GM12878 (cell line): ENCODE data around the gene SMC1B. TPM values are rescaled to one million over a fixed set of nuclear protein-coding genes. Genes with fewer than 3 reads are reported as not detected.

ENCODE experiments used
- ATAC-seq: fragments of 200-7000 bp; cut with Tn5 transposase; 3 replicates; pipeline ENCODE4 v1.9.1; 2020; ENCODE audit warnings: mild to moderate bottlenecking, moderate library complexity
- BruUV-seq: library from RNA; stranded (reverse); fragments of 400-500 nt; replicated peaks from 2 replicates; lab custom pipeline; 2021; lab: Mats Ljungman, UMichigan
- CTCF ChIA-PET: fragments of 300-600 bp; sonication (Branson Sonifier 250); formaldehyde crosslinking; extraction: SDS; loops from one replicate; lab custom pipeline; 2021; ENCODE audit warnings: inconsistent platforms; lab: Yijun Ruan, JAX
- POLR2A ChIA-PET: fragments of 350-600 bp; formaldehyde crosslinking; extraction: SDS; loops from one replicate; lab custom pipeline; 2021; ENCODE audit warnings: inconsistent platforms; lab: Charles Lee
- RAD21 ChIA-PET: fragments of 300-600 bp; sonication (Branson Sonifier 250); formaldehyde crosslinking; loops from one replicate; lab custom pipeline; 2023; ENCODE audit warnings: antibody characterized with exemption; ENCODE audit not compliant: unreplicated experiment; lab: Charles Lee
- SMC1A ChIA-PET: fragments of 300-600 bp; sonication (Branson Sonifier 250); formaldehyde crosslinking; loops from one replicate; lab custom pipeline; 2023; ENCODE audit not compliant: unreplicated experiment, uncharacterized antibody; lab: Charles Lee
- DNase-seq: peaks from one replicate; pipeline ENCODE4 v3.0.0-alpha.2; 2011; ENCODE audit warnings: low read depth, low spot score
- FAIRE-seq: peaks from 3 replicates; lab custom pipeline; 2011; peaks lifted over from hg19 to GRCh38; lab: Jason Lieb, UNC
- H2AFZ ChIP-seq: 2 replicates; pipeline ENCODE4 v1.6.0; 2011; ENCODE audit warnings: low read depth, low read length, control low read depth; ENCODE audit not compliant: control insufficient read depth
- H3K27ac ChIP-seq: 2 replicates; pipeline ENCODE4 v1.5.1; 2011; ENCODE audit warnings: control low read depth; ENCODE audit not compliant: control insufficient read depth, insufficient read depth
- H3K27me3 ChIP-seq, 2 experiments: replicated peaks in 1 of 2; 2 replicates each; pipeline versions ENCODE4 v1.6.0 to v1.6.1; 2011; ENCODE audit warnings: low read length in 1 of 2; ENCODE audit not compliant: control insufficient read depth in 2 of 2, insufficient read depth in 2 of 2
- H3K36me3 ChIP-seq, 2 experiments: 2 replicates each; pipeline ENCODE4 v1.5.1; 2011; ENCODE audit warnings: low read length in 1 of 2; ENCODE audit not compliant: control insufficient read depth in 2 of 2, insufficient read depth in 2 of 2
- H3K4me1 ChIP-seq: 2 replicates; pipeline ENCODE4 v1.6.1; 2011; ENCODE audit warnings: mild to moderate bottlenecking, low read length, moderate library complexity, mixed read lengths; ENCODE audit not compliant: control insufficient read depth, insufficient read depth
- H3K4me2 ChIP-seq: 2 replicates; pipeline ENCODE4 v1.6.0; 2011; ENCODE audit warnings: control low read depth; ENCODE audit not compliant: control insufficient read depth, insufficient read depth
- H3K4me3 ChIP-seq: fragments of 200-600 bp; sonication (generic); 2 replicates; pipeline ENCODE4 v1.5.1; 2016
- H3K79me2 ChIP-seq: 2 replicates; pipeline ENCODE4 v1.6.0; 2011; ENCODE audit warnings: low read length; ENCODE audit not compliant: control insufficient read depth, insufficient read depth
- H3K9ac ChIP-seq: 2 replicates; pipeline ENCODE4 v1.8.0; 2011; ENCODE audit warnings: low read length, control low read depth, mixed read lengths; ENCODE audit not compliant: control insufficient read depth, insufficient read depth
- H3K9me3 ChIP-seq: replicated peaks from 3 replicates; pipeline ENCODE4 v1.5.1; 2011; ENCODE audit warnings: mild to moderate bottlenecking, low read length; ENCODE audit not compliant: control insufficient read depth, insufficient read depth
- H4K20me1 ChIP-seq: 2 replicates; pipeline ENCODE4 v1.6.0; 2011; ENCODE audit not compliant: control insufficient read depth, insufficient read depth
- ATF3 ChIP-seq: IDR thresholded peaks from 2 replicates; pipeline ENCODE4 v1.6.1; 2011; ENCODE audit warnings: low read depth, mild to moderate bottlenecking, low read length, moderate library complexity, borderline replicate concordance; ENCODE audit errors: extremely low read depth
- BACH1 ChIP-seq: fragments of 450-650 bp; IDR thresholded peaks from 2 replicates; pipeline ENCODE4 v1.6.1; 2017; ENCODE audit warnings: mild to moderate bottlenecking, borderline replicate concordance
- BCLAF1 ChIP-seq: fragments of 450-650 bp; IDR thresholded peaks from 2 replicates; pipeline ENCODE4 v1.6.1; 2017; ENCODE audit warnings: antibody characterized with exemption, mild to moderate bottlenecking, moderate library complexity
- EP300 ChIP-seq, 2 experiments: fragments of 150-350 bp in 1 of 2; IDR thresholded peaks; 2 replicates each; pipeline ENCODE4 v1.6.1; 2011 to 2012; ENCODE audit warnings: low read depth in 2 of 2, low read length in 2 of 2, borderline replicate concordance in 1 of 2, improper control_type of control experiment in 1 of 2, inconsistent platforms in 1 of 2; ENCODE audit not compliant: control insufficient read depth in 1 of 2
- GABPA ChIP-seq: IDR thresholded peaks from 2 replicates; pipeline ENCODE4 v1.6.1; 2014; ENCODE audit warnings: antibody characterized with exemption, low read depth, mild to moderate bottlenecking, inconsistent platforms
- KDM1A ChIP-seq: fragments of 200-600 bp; sonication (generic); IDR thresholded peaks from 2 replicates; pipeline ENCODE4 v1.6.1; 2016; ENCODE audit warnings: borderline replicate concordance
- NR2C1 ChIP-seq: fragments of 450-650 bp; IDR thresholded peaks from 2 replicates; pipeline ENCODE4 v1.6.1; 2017; ENCODE audit warnings: antibody characterized with exemption, mild to moderate bottlenecking, moderate library complexity
- PKNOX1 ChIP-seq: fragments of 450-650 bp; IDR thresholded peaks from 2 replicates; pipeline ENCODE4 v1.6.1; 2016; ENCODE audit warnings: mild to moderate bottlenecking
- TAF1 ChIP-seq: IDR thresholded peaks from 2 replicates; pipeline ENCODE4 v1.6.1; 2011; ENCODE audit warnings: mild to moderate bottlenecking, low read depth, low read length, borderline replicate concordance
- ZNF24 ChIP-seq: fragments of 450-650 bp; IDR thresholded peaks from 2 replicates; pipeline ENCODE4 v1.6.1; 2017; ENCODE audit warnings: antibody characterized with exemption, mild to moderate bottlenecking
- WGBS: methylation state at CpG from one replicate; pipeline ENCODE4 v1.1.6; 2016; ENCODE audit warnings: low lambda C conversion rate; ENCODE audit not compliant: insufficient replicate concordance, insufficient coverage; ENCODE audit errors: missing lambda C conversion rate; 5-methylcytosine and 5-hydroxymethylcytosine counted together
- in situ Hi-C: fragments of 300-500 bp; cut with MboI; formaldehyde crosslinking; loops from 9 replicates; pipeline ENCODE4 v1.14.3; 2018; ENCODE audit warnings: mixed read lengths
- intact Hi-C: fragments of 100-400 bp; cut with micrococcal nuclease; formaldehyde crosslinking; loops from one replicate; pipeline ENCODE4 v1.14.2; 2022; ENCODE audit not compliant: unreplicated experiment
- polyA plus RNA-seq, 11 experiments: library from polyadenylated mRNA; depleted of rRNA in 4 of 11; unstranded in 6 of 11; stranded (reverse) in 5 of 11; fragments of >200 nt; fragmentation: Nextera tagmentation in 4 of 11; fragmentation: Illumina TruSeq in 1 of 11; extraction: Ambion mirVana in 4 of 11; extraction: Trizol in 1 of 11; gene quantifications; 1 replicate in 1 of 11; 2 replicates in 10 of 11; pipeline versions ENCODE4 v1.2.1 to v1.2.3, GENCODE V29; 2011 to 2016; ENCODE audit warnings: inconsistent platforms in 2 of 11, missing spikeins in 2 of 11, low read depth in 1 of 11
- total RNA-seq, 4 experiments: library from RNA; depleted of rRNA in 3 of 4; stranded (reverse); fragments of >200 nt in 3 of 4; fragmentation: Illumina TruSeq in 1 of 4; extraction: Trizol in 1 of 4; gene quantifications; 2 replicates each; pipeline versions ENCODE4 v1.2.1 to v1.2.3, GENCODE V29; 2013 to 2021

SMC1B gene
- total and polyA plus RNA-seq, 10 of the 15 experiments (the other 5 are each of a cell fraction or from before 2014, with no cell fraction given), result not detected

- TF ChIP-seq NR2C1 (no peak), EP300 (IDR thresholded peaks at IDR 0.05; ENCODE audit: borderline replicate concordance in 1 of 2, control insufficient read depth in 1 of 2, low read depth in 2 of 2, low read length in 2 of 2) (no peak), KDM1A (no peak), BCLAF1 (no peak)
- TF ChIP-seq, all 136 proteins: peak for 0
Measured at GRCh38 chr22:45302751-45303150, 110.6 kb downstream of the SMC1B start (continued).

- no TSS peak for BruUV-seq
- no peak overlapping the region for H2AFZ ChIP-seq
- no peak for DNase-seq
- no peaks in the 10 kb centered on the region for H3K79me2 ChIP-seq
- no peak overlapping the region for H3K27ac ChIP-seq
- 67% methylated on average over 15 of the region's 15 CpGs for WGBS
- no peaks in the 10 kb centered on the region for H4K20me1 ChIP-seq
- no peak for ATAC-seq
- H3K27me3 ChIP-seq, result no peaks in the 10 kb centered on the region
- no peaks in the 10 kb centered on the region for H3K36me3 ChIP-seq
- ChIA-PET SMC1A (interaction anchor here (1.0 kb wide), 1 partner anchor 19 kb away, joined by 3 read pairs; no protein-coding TSS in a partner anchor), POLR2A (interaction anchor here (0.7 kb wide), 1 partner anchor 110 kb away, joined by 3 read pairs; no protein-coding TSS in a partner anchor), CTCF (interaction anchor here (0.6 kb wide), 1 partner anchor 9 kb away, joined by 3 read pairs; no protein-coding TSS in a partner anchor), RAD21 (no interaction called here)
- H3K4me2 ChIP-seq, result no peak overlapping the region
- FAIRE-seq, result no peak
- no peak overlapping the region for H3K4me3 ChIP-seq
- H3K9me3 ChIP-seq, result no peaks in the 10 kb centered on the region
- no peak overlapping the region for H3K9ac ChIP-seq
- intact Hi-C loops, result no loop called here
- in situ Hi-C loops, result no loop called here
- H3K4me1 ChIP-seq, result peaks cover 7% of the 10 kb centered on the region
- TF ChIP-seq BACH1 (no peak), PKNOX1 (no peak), ATF3 (no peak), BCLAF1 (no peak), TAF1 (no peak), NR2C1 (no peak), ZNF24 (no peak), GABPA (no peak)
Measured at GRCh38 chr22:45298934-45299505, 114.4 kb downstream of the SMC1B start.
